H1 (cell line): ENCODE data around the gene HSPA1A. TPM values are rescaled to one million over a fixed set of nuclear protein-coding genes. Genes with fewer than 3 reads are reported as not detected.
A peak's percentile ranks its signal among the peaks of the same experiment; 100 is the strongest.
"Not testable (repeated sequence)": the region's sequence is repeated elsewhere in the genome, so short reads cannot be mapped to it uniquely, and the experiment has no call there.

Experiments
- CTCF ChIA-PET: fragments of 300-600 bp; sonication (Branson Sonifier 250); formaldehyde crosslinking; loops from one replicate; lab custom pipeline; 2021; ENCODE audit not compliant: partially characterized antibody; lab: Charles Lee
- POLR2A ChIA-PET: fragments of 300-600 bp; sonication (Branson Sonifier 250); formaldehyde crosslinking; loops from one replicate; lab custom pipeline; 2021; ENCODE audit warnings: inconsistent platforms; ENCODE audit not compliant: partially characterized antibody; lab: Charles Lee
- DNase-seq, 2 experiments: peaks; one replicate each; pipeline versions ENCODE4 v3.0.0 to v3.0.0-alpha.2; 2010 to 2022; ENCODE audit warnings: low spot score in 2 of 2, low read depth in 1 of 2, mixed read lengths in 1 of 2
- FAIRE-seq: peaks from 2 replicates; lab custom pipeline; 2011; peaks lifted over from hg19 to GRCh38; lab: Jason Lieb, UNC
- H2AFZ ChIP-seq: 2 replicates; pipeline ENCODE4 v1.8.1; 2012; ENCODE audit warnings: low read length, inconsistent platforms
- H2AK5ac ChIP-seq: 2 replicates; pipeline ENCODE4 v1.6.1; 2013; ENCODE audit warnings: low read depth, low read length
- H2BK120ac ChIP-seq: replicated peaks from 2 replicates; pipeline ENCODE3; 2013; ENCODE audit warnings: low read depth, low read length, inconsistent platforms
- H2BK12ac ChIP-seq: 2 replicates; pipeline ENCODE4 v1.6.1; 2013; ENCODE audit warnings: low read depth, low read length
- H2BK15ac ChIP-seq: 2 replicates; pipeline ENCODE4 v1.6.1; 2013; ENCODE audit warnings: low read length
- H2BK20ac ChIP-seq: 2 replicates; pipeline ENCODE4 v1.6.1; 2013; ENCODE audit warnings: low read length
- H2BK5ac ChIP-seq: 2 replicates; pipeline ENCODE4 v1.6.1; 2013; ENCODE audit warnings: low read depth, low read length
- H3K14ac ChIP-seq: 2 replicates; pipeline ENCODE4 v1.6.1; 2013; ENCODE audit warnings: inconsistent platforms; ENCODE audit not compliant: insufficient read length
- H3K18ac ChIP-seq: 2 replicates; pipeline ENCODE4 v1.6.1; 2013; ENCODE audit warnings: low read length; ENCODE audit errors: extremely low read depth
- H3K23ac ChIP-seq: 2 replicates; pipeline ENCODE4 v1.6.1; 2013; ENCODE audit warnings: inconsistent platforms; ENCODE audit not compliant: insufficient read length
- H3K23me2 ChIP-seq: 2 replicates; pipeline ENCODE4 v1.6.1; 2013; ENCODE audit warnings: low read depth, low read length
- H3K27ac ChIP-seq: 2 replicates; pipeline ENCODE4 v1.6.1; 2011; ENCODE audit warnings: low read depth, low read length, inconsistent platforms
- H3K27me3 ChIP-seq, 4 experiments: replicated peaks in 1 of 4; 1 replicate in 1 of 4; 2 replicates in 3 of 4; pipeline versions ENCODE4 v1.6.1 to v1.8.1; 2011 to 2013; ENCODE audit warnings: low read length in 3 of 4, mild to moderate bottlenecking in 3 of 4, inconsistent platforms in 2 of 4, mixed read lengths in 2 of 4, moderate library complexity in 1 of 4; ENCODE audit not compliant: control insufficient read depth in 3 of 4, insufficient read depth in 3 of 4; ENCODE audit errors: extremely low read depth in 1 of 4
- H3K36me3 ChIP-seq, 4 experiments: 2 replicates each; pipeline versions ENCODE4 v1.6.1 to v1.8.1; 2011 to 2013; ENCODE audit warnings: mild to moderate bottlenecking in 4 of 4, low read length in 3 of 4, moderate library complexity in 2 of 4, control low read depth in 1 of 4, inconsistent platforms in 1 of 4; ENCODE audit not compliant: insufficient read depth in 4 of 4, control insufficient read depth in 2 of 4
- H3K4ac ChIP-seq: replicated peaks from 2 replicates; pipeline ENCODE3; 2013; ENCODE audit warnings: low read length, low read depth, mixed read lengths, inconsistent platforms; ENCODE audit not compliant: insufficient read length
- H3K4me1 ChIP-seq, 4 experiments: replicated peaks in 1 of 4; 1 replicate in 1 of 4; 2 replicates in 3 of 4; pipeline versions ENCODE4 v1.6.1 to v1.8.1; 2011 to 2013; ENCODE audit warnings: low read length in 3 of 4, inconsistent platforms in 2 of 4, mixed read lengths in 1 of 4; ENCODE audit not compliant: insufficient read depth in 4 of 4, control insufficient read depth in 3 of 4
- H3K4me2 ChIP-seq, 2 experiments: 2 replicates each; pipeline versions ENCODE4 v1.6.1 to v1.8.1; 2011 to 2013; ENCODE audit warnings: low read depth in 2 of 2, low read length in 2 of 2, control low read depth in 1 of 2, inconsistent platforms in 1 of 2, mild to moderate bottlenecking in 1 of 2; ENCODE audit not compliant: insufficient read depth in 1 of 2
- H3K4me3 ChIP-seq, 4 experiments: fragments of 200-600, 300-600 bp in 1 of 4; sonication (generic), shearing (Covaris generic), sonication (Bioruptor Twin) in 1 of 4; 2 replicates each; pipeline versions ENCODE4 v1.5.1 to v1.8.1; 2011 to 2016; ENCODE audit warnings: low read length in 4 of 4, low read depth in 3 of 4, control low read depth in 2 of 4, inconsistent platforms in 2 of 4, mild to moderate bottlenecking in 2 of 4, mixed read lengths in 1 of 4, moderate library complexity in 1 of 4; ENCODE audit not compliant: insufficient read depth in 2 of 4; ENCODE audit errors: extremely low read depth in 1 of 4
- H3K56ac ChIP-seq: replicated peaks from 2 replicates; pipeline ENCODE3; 2013; ENCODE audit warnings: low read depth, mild to moderate bottlenecking, mixed read lengths, low read length, inconsistent platforms; ENCODE audit not compliant: insufficient read length
- H3K79me1 ChIP-seq: 2 replicates; pipeline ENCODE4 v1.6.1; 2013; ENCODE audit warnings: low read depth, low read length, control low read depth
- H3K79me2 ChIP-seq, 2 experiments: 2 replicates each; pipeline versions ENCODE4 v1.6.1 to v1.8.1; 2012 to 2013; ENCODE audit warnings: low read length in 2 of 2, mild to moderate bottlenecking in 2 of 2, inconsistent platforms in 1 of 2; ENCODE audit not compliant: insufficient read depth in 2 of 2, control insufficient read depth in 1 of 2
- H3K9ac ChIP-seq, 4 experiments: replicated peaks in 1 of 4; 1 replicate in 1 of 4; 2 replicates in 3 of 4; pipeline versions ENCODE4 v1.6.1 to v1.8.1; 2011 to 2013; ENCODE audit warnings: low read depth in 3 of 4, low read length in 3 of 4, control low read depth in 2 of 4, mild to moderate bottlenecking in 2 of 4, moderate library complexity in 2 of 4, inconsistent platforms in 1 of 4; ENCODE audit errors: extremely low read depth in 1 of 4
- H3K9me3 ChIP-seq, 2 experiments: 2 replicates each; pipeline versions ENCODE4 v1.6.1 to v1.8.1; 2012 to 2013; ENCODE audit warnings: mild to moderate bottlenecking in 2 of 2, moderate library complexity in 2 of 2, control low read depth in 1 of 2, inconsistent platforms in 1 of 2, low read depth in 1 of 2, low read length in 1 of 2, mixed read lengths in 1 of 2; ENCODE audit not compliant: insufficient read depth in 2 of 2
- H4K20me1 ChIP-seq, 2 experiments: replicated peaks in 1 of 2; 2 replicates each; pipeline versions ENCODE3 to v1.8.1; 2011 to 2013; ENCODE audit warnings: inconsistent platforms in 2 of 2, low read length in 2 of 2, mild to moderate bottlenecking in 1 of 2; ENCODE audit not compliant: insufficient read depth in 2 of 2, control insufficient read depth in 1 of 2
- H4K5ac ChIP-seq: 2 replicates; pipeline ENCODE4 v1.6.1; 2013; ENCODE audit warnings: low read length, low read depth, mixed read lengths, inconsistent platforms; ENCODE audit not compliant: insufficient read length
- H4K8ac ChIP-seq: 2 replicates; pipeline ENCODE4 v1.8.0; 2013; ENCODE audit warnings: mild to moderate bottlenecking, moderate library complexity, low read length, inconsistent platforms; ENCODE audit not compliant: insufficient read depth; ENCODE audit errors: extremely low read depth
- H4K91ac ChIP-seq: replicated peaks from 2 replicates; pipeline ENCODE3; 2013; ENCODE audit warnings: low read length, mixed read lengths, inconsistent platforms; ENCODE audit not compliant: insufficient read length
- WGBS, 2 experiments: shearing (Covaris generic) in 1 of 2; methylation state at CpG; one replicate each; pipeline versions ENCODE4 v1.1.6 to v1.1.7; 2013 to 2015; ENCODE audit warnings: low lambda C conversion rate in 2 of 2, mixed read lengths in 2 of 2, inconsistent platforms in 1 of 2, low coverage in 1 of 2, missing lambda C conversion rate in 1 of 2; ENCODE audit not compliant: insufficient replicate concordance in 2 of 2, insufficient coverage in 1 of 2, insufficient read length in 1 of 2; ENCODE audit errors: extremely low coverage in 1 of 2, missing lambda C conversion rate in 1 of 2; 5-methylcytosine and 5-hydroxymethylcytosine counted together
- polyA plus RNA-seq, 7 experiments: library from polyadenylated mRNA; depleted of rRNA in 3 of 7; stranded (reverse) in 5 of 7; unstranded in 2 of 7; fragments of >200 nt in 5 of 7; fragments of 200-250 nt in 2 of 7; gene quantifications; 1 replicate in 5 of 7; 2 replicates in 1 of 7; 4 replicates in 1 of 7; pipeline versions ENCODE4 v1.2.1 to v1.2.3, GENCODE V29; 2011 to 2013; ENCODE audit warnings: missing spikeins in 2 of 7, mixed read lengths in 2 of 7
- total RNA-seq: library from RNA; stranded (reverse); fragmentation: NEBNext Ultra II Directional; extraction: Animal tissue kit (Norgen Biotek cat#: 25700); gene quantifications from 2 replicates; pipeline ENCODE4 v1.2.1, GENCODE V29; 2021

HSPA1A gene
- total and polyA plus RNA-seq, 2 of the 8 experiments (the other 6 are each of a cell fraction or from before 2014, with no cell fraction given), result 40.7 to 54.0 TPM

DNA sequence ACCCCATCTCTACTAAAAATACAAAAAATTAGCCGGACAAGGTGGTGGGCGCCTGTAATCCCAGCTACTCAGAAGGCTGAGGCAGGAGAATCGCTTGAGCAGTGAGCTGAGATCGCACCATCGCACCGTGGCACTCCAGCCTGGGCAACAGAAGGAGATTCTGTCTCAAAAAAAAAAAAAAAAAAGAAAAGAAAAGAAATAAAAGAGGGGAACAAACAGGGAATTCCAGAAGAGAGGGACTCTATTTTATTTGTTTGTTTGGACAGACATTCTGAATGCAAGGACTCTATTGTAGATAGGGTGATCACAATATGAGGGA lies 21.5 kb upstream of the HSPA1A start:
- Histone ChIP-seq H3K36me3 (peaks cover 4 to 43% (median 16%) of the 10 kb centered on the region in 4 experiments; a peak in 6 of 8 replicates), H3K79me2 (peaks cover 0 to 19% of the 10 kb centered on the region in 2 experiments; a peak in 2 of 4 replicates), H3K4me2 (peak overlapping the region; percentile 89 to 94), H3K4me3 (peak overlapping the region in 3 of 4 experiments; percentile 82 to 92 (median 89); a peak in 5 of 8 replicates)
- WGBS, 2 experiments, result 83% methylated on average over 6 of the region's 6 CpGs; no CpG with 5 or more reads in 1 of the 2 experiments
- not testable (repeated sequence) for H3K56ac ChIP-seq, H3K9me3 ChIP-seq, H4K5ac ChIP-seq, FAIRE-seq, H2BK20ac ChIP-seq, H3K4ac ChIP-seq, H2BK15ac ChIP-seq, H2BK120ac ChIP-seq, H3K18ac ChIP-seq, H4K8ac ChIP-seq, H3K23me2 ChIP-seq, H2AFZ ChIP-seq, H3K79me1 ChIP-seq, H4K91ac ChIP-seq, H3K27me3 ChIP-seq, H4K20me1 ChIP-seq, H2AK5ac ChIP-seq, H2BK5ac ChIP-seq, H2BK12ac ChIP-seq, H3K27ac ChIP-seq, H3K9ac ChIP-seq, DNase-seq, H3K4me1 ChIP-seq, H3K14ac ChIP-seq, H3K23ac ChIP-seq
- POLR2A ChIA-PET, result interaction anchor here (1.4 to 7.6 kb wide), 7 partner anchors 10 to 64 kb away, joined by 3 to 81 read pairs (median 23); partner anchors contain the start of genes HSPA1A, HSPA1L and LSM2
- CTCF ChIA-PET, result interaction anchor here (1.5 to 1.9 kb wide), 3 partner anchors 12 to 37 kb away, joined by 7 to 10 read pairs (median 9); partner anchors contain the start of genes HSPA1B and LSM2
